Transverse colon (tissue), 4 donors: Measurements from ENCODE around the gene OXCT1. TPM values are rescaled to one million over a fixed set of nuclear protein-coding genes. Genes with fewer than 3 reads are reported as not detected.
A peak's percentile ranks its signal among the peaks of the same experiment; 100 is the strongest.

Experiments used
- DNase-seq: peaks from one replicate; pipeline ENCODE4 v3.0.0-alpha.2; 2019
- H3K27ac ChIP-seq, 4 donors: fragments of 200-600 bp; sonication (generic); 2 replicates each; pipeline ENCODE4 v1.5.1; 2016 to 2018; ENCODE audit warnings: inconsistent platforms in 4 of 4
- H3K27me3 ChIP-seq: fragments of 200-600 bp; sonication (generic); 2 replicates; pipeline ENCODE4 v1.5.1; 2017; ENCODE audit warnings: inconsistent platforms
- H3K36me3 ChIP-seq, 4 donors: fragments of 200-600 bp; sonication (generic); 2 replicates each; pipeline ENCODE4 v1.5.1; 2017 to 2019; ENCODE audit warnings: inconsistent platforms in 4 of 4
- H3K4me1 ChIP-seq, 4 donors: fragments of 200-600 bp; sonication (generic); 2 replicates each; pipeline ENCODE4 v1.5.1; 2017 to 2020; ENCODE audit warnings: inconsistent platforms in 4 of 4
- H3K4me3 ChIP-seq, 4 donors: fragments of 200-600 bp; sonication (generic); 1 replicate in 1 of 4; 2 replicates in 3 of 4; pipeline versions ENCODE4 v1.5.1 to v1.6.1; 2017 to 2019; ENCODE audit warnings: inconsistent platforms in 4 of 4
- H3K9me3 ChIP-seq, 2 donors: fragments of 200-600 bp; sonication (generic); 2 replicates each; pipeline ENCODE4 v1.5.1; 2017 to 2019; ENCODE audit warnings: inconsistent platforms in 2 of 2
- EP300 ChIP-seq: sonication (generic); formaldehyde crosslinking; IDR thresholded peaks from one replicate; pipeline ENCODE4 v1.6.1; 2017; ENCODE audit warnings: antibody characterized with exemption, low read depth
- POLR2A ChIP-seq: fragments of 450-650 bp; IDR thresholded peaks from one replicate; pipeline ENCODE4 v1.6.1; 2016; ENCODE audit warnings: antibody characterized with exemption, mild to moderate bottlenecking, moderate library complexity
- POLR2AphosphoS5 ChIP-seq, 3 donors: sonication (generic); formaldehyde crosslinking; IDR thresholded peaks; one replicate each; pipeline ENCODE4 v1.6.1; 2016; ENCODE audit warnings: antibody characterized with exemption in 3 of 3
- WGBS, 2 donors: methylation state at CpG; one replicate each; pipeline ENCODE4 v1.1.5; 2018; ENCODE audit warnings: low coverage in 1 of 2; 5-methylcytosine and 5-hydroxymethylcytosine counted together
- in situ Hi-C, 4 donors: fragments of 200-750 bp; cut with MboI; loops; one replicate each; pipeline versions ENCODE4 v1.15.0 to v1.15.1; 2017; ENCODE audit warnings: low sequenced_read_pairs in 3 of 4, low pct_ligation_motif_present in 1 of 4, low pct_unique_long_range_greater_than_20kb in 1 of 4
- intact Hi-C: fragments of 100-400 bp; cut with DNase I; formaldehyde crosslinking; loops from one replicate; pipeline ENCODE4 v1.15.1; 2023; ENCODE audit warnings: low total_unique reads
- total RNA-seq, 4 donors: library from RNA; depleted of rRNA; stranded (reverse); fragments of >200 nt; gene quantifications; one replicate each; pipeline ENCODE4 v1.1.0, GENCODE V29; 2016
- TF ChIP-seq, protein P1 (sequence below), 5 experiments: fragments of 200-600 bp in 3 of 5; fragments of 450-650 bp in 2 of 5; sonication (generic) in 3 of 5; IDR thresholded peaks; 1 replicate in 2 of 5; 2 replicates in 3 of 5; pipeline ENCODE4 v1.5.1; 2016 to 2017; ENCODE audit warnings: antibody characterized with exemption in 5 of 5, inconsistent platforms in 3 of 5, mild to moderate bottlenecking in 2 of 5, moderate library complexity in 1 of 5

The OXCT1 gene
- total RNA-seq, 4 donors from 2014 or later: 7.4 to 12.7 (median 8.4) TPM

DNA sequence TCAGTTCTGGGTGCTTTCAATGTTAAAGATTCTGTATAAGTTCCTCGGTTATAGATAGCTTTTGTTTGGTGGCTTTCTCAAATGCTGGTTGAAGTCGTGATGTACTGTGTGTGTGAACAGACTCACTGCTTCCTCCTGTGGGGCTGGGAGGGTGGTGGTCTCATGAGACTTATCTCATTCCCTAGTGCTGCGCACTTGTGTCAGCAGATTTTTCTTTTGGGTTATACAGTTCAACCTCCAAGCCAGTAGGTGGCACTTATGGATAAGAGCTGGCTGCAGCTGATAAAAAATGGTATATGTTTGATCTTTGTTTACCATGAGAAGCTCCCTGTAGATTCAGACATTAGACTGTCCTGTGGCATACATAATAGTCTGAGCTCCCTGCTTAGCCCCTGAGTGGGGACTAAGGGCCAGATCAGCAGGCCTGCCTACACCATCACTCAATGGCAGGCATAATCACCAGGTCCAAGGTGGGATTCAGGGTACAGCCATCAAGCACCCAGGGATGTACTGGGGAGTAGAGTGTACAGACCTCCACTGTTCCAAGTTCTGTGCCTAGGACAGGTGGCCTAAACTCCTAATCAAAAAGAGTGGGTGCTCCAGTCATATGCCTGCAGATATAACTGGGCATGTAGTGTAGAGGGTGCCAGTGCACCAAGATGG lies 174.2 kb downstream of the OXCT1 start:
- in situ Hi-C loops: no loop called here
- no peak for DNase-seq

DNA sequence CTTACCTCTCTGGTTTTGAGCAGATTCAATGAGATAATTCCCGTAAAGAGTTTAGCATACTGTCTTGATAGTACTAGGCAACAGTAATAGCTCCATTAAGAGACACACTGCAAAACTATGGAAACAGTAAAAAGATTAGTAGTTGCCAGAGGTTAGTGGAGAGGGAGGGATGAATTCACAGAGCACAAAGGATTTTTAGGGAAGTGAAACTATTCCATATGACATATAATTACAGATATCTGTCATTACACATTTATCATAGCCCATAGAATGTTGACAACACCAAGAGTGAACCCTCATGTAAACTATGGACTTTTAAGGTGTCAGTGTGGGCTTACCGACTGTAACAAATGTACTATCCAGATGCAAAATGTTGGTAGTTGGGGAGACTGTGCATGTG lies 183.5 kb downstream of the OXCT1 start:
- Histone ChIP-seq H3K27me3 (no peaks in the 10 kb centered on the region), H3K9me3 (no peaks in the 10 kb centered on the region), H3K27ac (no peak overlapping the region), H3K4me3 (no peak overlapping the region), H3K36me3 (no peaks in the 10 kb centered on the region), H3K4me1 (no peaks in the 10 kb centered on the region)
- WGBS, 2 donors: 82% methylated on average over 2 of the region's 2 CpGs
- TF ChIP-seq POLR2A (no peak), EP300 (no peak), POLR2AphosphoS5 (IDR thresholded peaks at IDR 0.05) (no peak)
- TF ChIP-seq, protein P1, sequence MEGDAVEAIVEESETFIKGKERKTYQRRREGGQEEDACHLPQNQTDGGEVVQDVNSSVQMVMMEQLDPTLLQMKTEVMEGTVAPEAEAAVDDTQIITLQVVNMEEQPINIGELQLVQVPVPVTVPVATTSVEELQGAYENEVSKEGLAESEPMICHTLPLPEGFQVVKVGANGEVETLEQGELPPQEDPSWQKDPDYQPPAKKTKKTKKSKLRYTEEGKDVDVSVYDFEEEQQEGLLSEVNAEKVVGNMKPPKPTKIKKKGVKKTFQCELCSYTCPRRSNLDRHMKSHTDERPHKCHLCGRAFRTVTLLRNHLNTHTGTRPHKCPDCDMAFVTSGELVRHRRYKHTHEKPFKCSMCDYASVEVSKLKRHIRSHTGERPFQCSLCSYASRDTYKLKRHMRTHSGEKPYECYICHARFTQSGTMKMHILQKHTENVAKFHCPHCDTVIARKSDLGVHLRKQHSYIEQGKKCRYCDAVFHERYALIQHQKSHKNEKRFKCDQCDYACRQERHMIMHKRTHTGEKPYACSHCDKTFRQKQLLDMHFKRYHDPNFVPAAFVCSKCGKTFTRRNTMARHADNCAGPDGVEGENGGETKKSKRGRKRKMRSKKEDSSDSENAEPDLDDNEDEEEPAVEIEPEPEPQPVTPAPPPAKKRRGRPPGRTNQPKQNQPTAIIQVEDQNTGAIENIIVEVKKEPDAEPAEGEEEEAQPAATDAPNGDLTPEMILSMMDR (IDR thresholded peaks at IDR 0.05): no peak
- intact Hi-C loops (no loop called here), in situ Hi-C loops (no loop called here)
- no peak for DNase-seq

More for the DNA sequence above, 174.2 kb downstream of the OXCT1 start:
- intact Hi-C loops: no loop called here
- Histone ChIP-seq H3K27ac (no peak overlapping the region), H3K4me1 (no peaks in the 10 kb centered on the region), H3K4me3 (no peak overlapping the region), H3K36me3 (no peaks in the 10 kb centered on the region), H3K27me3 (peaks cover 3% of the 10 kb centered on the region), H3K9me3 (no peaks in the 10 kb centered on the region)
- TF ChIP-seq POLR2AphosphoS5 (IDR thresholded peaks at IDR 0.05): no peak
- TF ChIP-seq EP300: no peak
- TF ChIP-seq, protein P1 (IDR thresholded peaks at IDR 0.05): peak in 4 of 5 experiments; percentile 9 to 30 (median 26)
- TF ChIP-seq POLR2A: no peak
- WGBS, 2 donors: 88% methylated on average over 3 of the region's 3 CpGs; no CpG with 5 or more reads in 1 of the 2 donors

DNA sequence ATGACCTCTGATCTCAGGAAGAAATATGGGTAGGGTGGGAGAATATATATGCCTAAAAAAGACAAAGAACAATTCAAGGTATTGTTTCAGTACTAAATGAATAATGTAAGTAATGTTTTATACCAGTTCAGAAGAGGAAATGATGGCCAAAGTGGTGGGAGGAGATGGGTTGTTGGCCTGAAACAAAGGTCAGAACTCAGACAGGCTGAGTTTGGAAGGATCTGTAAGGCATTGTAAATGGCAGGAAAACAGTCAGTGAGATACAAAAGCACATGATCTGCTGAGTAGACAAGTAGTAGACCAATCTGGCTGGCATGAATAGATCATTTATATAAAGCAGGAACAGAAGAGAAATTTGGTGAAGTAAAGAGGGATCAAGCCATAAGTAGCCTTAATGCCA lies 184.0 kb downstream of the OXCT1 start:
- no peak for DNase-seq
- Histone ChIP-seq H3K4me1 (no peaks in the 10 kb centered on the region), H3K9me3 (no peaks in the 10 kb centered on the region), H3K36me3 (no peaks in the 10 kb centered on the region), H3K4me3 (no peak overlapping the region), H3K27ac (no peak overlapping the region), H3K27me3 (no peaks in the 10 kb centered on the region)
- TF ChIP-seq POLR2AphosphoS5 (IDR thresholded peaks at IDR 0.05) (no peak), POLR2A (no peak), EP300 (no peak)
- TF ChIP-seq, protein P1 (IDR thresholded peaks at IDR 0.05): no peak
- intact Hi-C loops: no loop called here
- in situ Hi-C loops: no loop called here

DNA sequence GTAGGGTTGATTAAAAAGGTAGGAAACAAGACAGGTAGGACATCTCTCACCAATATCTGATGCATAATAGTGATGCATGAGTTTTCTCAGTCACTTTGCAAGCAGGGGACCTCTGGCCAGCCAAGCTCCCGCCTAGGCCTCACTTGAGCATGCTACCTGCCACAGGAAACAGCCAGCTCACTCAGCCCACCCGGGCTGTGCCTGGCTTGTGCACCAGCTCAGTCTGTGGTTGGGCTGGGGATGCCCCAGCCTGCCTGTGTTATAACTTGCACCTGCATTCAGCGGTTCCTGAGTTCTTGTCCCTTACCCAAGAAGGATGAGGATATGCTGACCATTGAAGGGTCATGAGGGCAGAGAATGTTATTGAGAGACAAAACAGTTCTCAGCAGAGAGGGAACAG lies 187.0 kb downstream of the OXCT1 start:
- H3K9me3 ChIP-seq: peaks cover 0 to 4% of the 10 kb centered on the region in 2 donors
- no peaks in the 10 kb centered on the region for H3K27me3 ChIP-seq
- H3K4me1 ChIP-seq: no peaks in the 10 kb centered on the region
- H3K27ac ChIP-seq: no peak overlapping the region
- DNase-seq: no peak
- intact Hi-C loops (no loop called here), in situ Hi-C loops (no loop called here)
- TF ChIP-seq EP300 (no peak), POLR2A (no peak), POLR2AphosphoS5 (IDR thresholded peaks at IDR 0.05) (no peak)
- TF ChIP-seq, protein P1 (IDR thresholded peaks at IDR 0.05): no peak
- 72% methylated on average over 3 of the region's 3 CpGs; no CpG with 5 or more reads in 1 of the 2 donors for WGBS, 2 donors
- no peak overlapping the region for H3K4me3 ChIP-seq
- H3K36me3 ChIP-seq: no peaks in the 10 kb centered on the region
